Left ventricle myocardium inferior (tissue), 1 donor: ENCODE results near the gene RPN2. TPM values are rescaled to one million over a fixed set of nuclear protein-coding genes. Genes with fewer than 3 reads are reported as not detected.

Experiments used
- DNase-seq: peaks from one replicate; pipeline ENCODE4 v3.0.0-alpha.2; 2020
- H3K27ac ChIP-seq: fragments of 200-600 bp; replicated peaks from 2 replicates; pipeline ENCODE4 v1.8.0; 2021
- H3K27me3 ChIP-seq: fragments of 200-600 bp; 2 replicates; pipeline ENCODE4 v1.8.0; 2021; ENCODE audit warnings: low read depth
- H3K36me3 ChIP-seq: fragments of 200-600 bp; 2 replicates; pipeline ENCODE4 v1.8.0; 2021
- H3K4me1 ChIP-seq: fragments of 200-600 bp; 2 replicates; pipeline ENCODE4 v1.8.0; 2021
- H3K4me3 ChIP-seq: fragments of 200-600 bp; 2 replicates; pipeline ENCODE4 v1.8.0; 2021; ENCODE audit warnings: mild to moderate bottlenecking, moderate library complexity
- H3K9me3 ChIP-seq: fragments of 200-600 bp; replicated peaks from 2 replicates; pipeline ENCODE4 v1.8.0; 2021
- CTCF ChIP-seq: fragments of 200-600 bp; IDR thresholded peaks from 2 replicates; pipeline ENCODE4 v1.8.0; 2021; ENCODE audit warnings: antibody characterized with exemption, mild to moderate bottlenecking, borderline replicate concordance
- intact Hi-C: fragments of 100-400 bp; cut with micrococcal nuclease; formaldehyde crosslinking; loops from one replicate; pipeline ENCODE4 v1.11.0; 2022
- total RNA-seq: library from RNA; stranded (reverse); fragmentation: NEBNext Ultra II Directional; extraction: Animal tissue kit (Norgen Biotek cat#: 25700); gene quantifications from one replicate; pipeline ENCODE4 v1.2.1, GENCODE V29; 2021
- donor health status: DM: no; HTN: yes; CAD: no; lungs with severe emphysema.

The RPN2 gene
- total RNA-seq, 1 donor from 2014 or later = 81.4 TPM

GRCh38 chr20:37162646-37163045, 16.5 kb upstream of the RPN2 start:
- H3K4me3 ChIP-seq = no peak overlapping the region
- intact Hi-C loops = no loop called here
- H3K9me3 ChIP-seq = no peaks in the 10 kb centered on the region
- peaks cover 10% of the 10 kb centered on the region for H3K36me3 ChIP-seq
- DNase-seq = no peak
- no peaks in the 10 kb centered on the region for H3K4me1 ChIP-seq
- H3K27ac ChIP-seq = no peak overlapping the region
- no peaks in the 10 kb centered on the region for H3K27me3 ChIP-seq
- TF ChIP-seq CTCF = no peak

- intact Hi-C loops = no loop called here
- Histone ChIP-seq H3K9me3 (no peaks in the 10 kb centered on the region), H3K36me3 (peaks cover 15% of the 10 kb centered on the region), H3K4me1 (no peaks in the 10 kb centered on the region), H3K27me3 (no peaks in the 10 kb centered on the region), H3K27ac (no peak overlapping the region), H3K4me3 (no peak overlapping the region)
- no peak for TF ChIP-seq CTCF
- DNase-seq = no peak
Measured at GRCh38 chr20:37163832-37164554, 15.1 kb upstream of the RPN2 start.

GRCh38 chr20:37165031-37165430, 14.1 kb upstream of the RPN2 start:
- H3K9me3 ChIP-seq = no peaks in the 10 kb centered on the region
- no peaks in the 10 kb centered on the region for H3K4me1 ChIP-seq
- no peak for DNase-seq
- no peaks in the 10 kb centered on the region for H3K27me3 ChIP-seq
- H3K27ac ChIP-seq = no peak overlapping the region
- no peak overlapping the region for H3K4me3 ChIP-seq
- TF ChIP-seq CTCF = no peak
- peaks cover 15% of the 10 kb centered on the region for H3K36me3 ChIP-seq
- intact Hi-C loops = no loop called here

GRCh38 chr20:37166867-37167266, 12.3 kb upstream of the RPN2 start:
- TF ChIP-seq CTCF = no peak
- intact Hi-C loops = no loop called here
- no peak for DNase-seq
- Histone ChIP-seq H3K9me3 (no peaks in the 10 kb centered on the region), H3K27me3 (no peaks in the 10 kb centered on the region), H3K27ac (no peak overlapping the region), H3K4me3 (no peak overlapping the region), H3K4me1 (no peaks in the 10 kb centered on the region), H3K36me3 (peaks cover 15% of the 10 kb centered on the region)

- Histone ChIP-seq H3K9me3 (no peaks in the 10 kb centered on the region), H3K36me3 (peaks cover 3% of the 10 kb centered on the region), H3K4me1 (peaks cover 6% of the 10 kb centered on the region), H3K27me3 (no peaks in the 10 kb centered on the region), H3K27ac (no peak overlapping the region), H3K4me3 (no peak overlapping the region)
- intact Hi-C loops = no loop called here
- no peak for DNase-seq
- no peak for TF ChIP-seq CTCF
Measured at GRCh38 chr20:37172836-37173235, 6.3 kb upstream of the RPN2 start.
